NCI-H748 treated with DMSO at 0.1 percent for 48 hours (cell line): Measurements from ENCODE around the gene GNLY.

Source experiments
- DNase-seq: peaks from one replicate; lab custom pipeline; 2025; lab: John Stamatoyannopoulos, UW

Gene GNLY

DNA sequence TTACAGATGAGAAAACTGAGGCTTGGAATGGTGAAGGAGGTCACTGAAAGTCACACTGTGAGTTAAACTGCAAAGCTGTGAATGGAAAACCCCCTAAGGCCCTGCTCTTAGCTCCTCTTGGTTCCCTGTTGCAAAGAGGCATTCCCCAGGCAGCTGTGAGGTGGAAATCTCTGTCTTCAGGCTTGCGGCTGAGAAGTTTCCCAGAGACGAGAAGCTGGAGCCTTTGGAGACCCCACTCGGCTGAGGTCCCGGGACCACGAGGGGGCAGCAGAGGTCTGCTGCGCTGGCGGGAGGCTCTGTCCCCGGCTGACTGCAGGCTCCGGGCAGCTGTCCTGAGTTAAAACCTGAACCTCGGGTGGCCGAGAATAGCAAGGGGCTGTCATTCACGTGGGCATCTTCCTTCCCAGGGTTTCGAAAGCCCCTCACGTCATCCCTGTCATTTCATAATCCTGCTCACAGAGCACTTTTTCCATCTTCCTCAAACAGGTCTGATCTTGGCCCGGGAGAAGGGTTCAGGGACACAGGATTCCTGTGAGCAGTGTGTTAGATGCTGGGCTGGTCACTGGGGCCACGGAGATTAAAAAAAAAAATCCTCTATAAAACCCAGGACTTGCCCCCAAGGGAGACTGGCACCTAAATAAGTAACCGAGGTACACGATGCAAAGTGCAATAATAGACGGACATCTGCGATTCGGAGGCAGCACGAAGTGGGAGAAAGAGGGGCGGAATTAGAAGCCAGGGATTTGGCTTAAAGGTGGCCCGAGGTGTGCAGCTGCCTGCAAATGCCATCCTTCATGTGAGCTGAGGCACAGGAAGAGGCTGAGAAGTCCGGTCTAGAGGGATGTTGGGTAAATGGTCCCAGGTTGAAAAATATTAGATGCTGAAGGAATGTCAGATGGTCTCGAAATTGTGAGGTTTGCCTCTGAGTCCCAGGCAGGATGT is 35.0 kb downstream of the GNLY start:
- peak; percentile 10 for DNase-seq

- DNase-seq, result no peak
These were observed 35.8 kb downstream of the GNLY start for GRCh38 chr2:85729825-85730510.

DNA sequence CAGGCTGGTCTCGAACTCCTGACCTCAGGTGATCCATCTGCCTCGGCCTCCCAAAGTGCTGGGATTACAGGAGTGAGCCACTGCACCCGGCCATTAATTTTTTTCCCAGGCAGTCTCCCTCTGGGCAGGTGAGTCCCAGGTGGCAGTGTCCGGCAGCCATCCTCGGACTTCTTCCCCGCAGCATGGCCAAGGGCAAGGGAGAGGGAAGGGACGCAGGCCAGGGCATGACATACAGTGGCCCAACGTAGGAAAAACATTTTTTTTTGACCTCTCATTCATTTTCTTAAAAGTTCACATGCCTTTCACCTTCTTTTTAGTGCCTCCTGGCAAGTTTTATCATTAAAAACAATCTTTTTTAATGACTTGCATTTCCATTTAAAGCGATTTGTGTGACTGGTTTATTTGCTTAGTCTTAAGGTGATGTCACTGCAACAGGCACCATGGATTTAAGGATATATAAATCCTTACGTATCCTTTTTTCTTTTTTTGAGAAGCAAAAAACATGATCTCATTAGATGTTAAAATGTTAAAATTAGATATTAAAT is 36.6 kb downstream of the GNLY start:
- DNase-seq, result no peak

DNA sequence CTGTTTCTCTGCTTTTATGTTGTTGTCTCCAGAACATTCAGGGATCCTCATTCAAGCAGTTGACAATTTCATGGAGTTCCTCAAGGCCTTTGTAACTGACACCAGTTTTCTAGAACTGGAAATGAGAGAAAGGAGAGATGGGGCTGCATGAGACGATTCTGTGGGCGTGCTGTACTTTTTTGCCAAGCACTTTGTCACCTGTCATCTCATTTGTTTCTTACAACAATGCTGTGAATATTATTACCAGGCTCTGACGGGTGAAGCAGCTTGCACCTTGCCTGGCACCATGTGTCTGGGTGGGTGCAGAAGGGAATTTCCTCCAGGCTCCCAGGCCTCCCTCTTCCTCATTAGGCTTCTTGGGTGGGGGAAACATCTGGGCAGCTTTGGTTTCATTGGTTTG is 37.4 kb downstream of the GNLY start:
- DNase-seq, result no peak

DNA sequence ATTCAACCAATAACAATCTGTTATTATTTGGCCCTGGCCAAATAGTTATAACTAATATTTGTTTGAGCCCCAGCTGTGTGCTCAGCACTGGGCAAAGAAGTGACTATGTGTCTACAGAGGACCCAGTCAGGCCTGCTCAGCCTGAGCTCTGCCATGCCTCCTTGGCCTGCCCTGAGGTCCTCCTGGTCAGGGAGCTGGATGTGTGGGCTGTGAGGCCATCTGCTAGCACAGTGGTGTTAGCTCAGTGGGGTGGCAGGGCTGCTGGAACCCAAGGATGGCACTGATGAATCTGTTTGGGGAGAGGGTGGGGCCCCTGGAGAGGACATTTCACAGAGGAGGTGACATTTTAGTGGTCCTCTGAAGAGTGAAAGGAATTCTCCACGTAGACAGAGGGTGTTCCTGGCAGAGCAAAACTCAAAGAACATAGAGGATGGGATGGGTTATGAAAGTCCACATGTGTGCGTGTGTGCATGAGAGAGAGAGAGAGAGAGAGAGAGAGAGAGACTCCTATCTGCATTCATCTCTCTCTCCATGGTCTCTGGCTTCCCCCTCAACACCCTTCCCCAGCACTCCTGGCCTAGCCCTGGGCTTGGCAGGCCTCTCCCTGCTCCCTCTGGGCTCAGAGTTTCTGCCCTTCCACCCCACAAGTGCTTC is 38.4 kb downstream of the GNLY start:
- no peak for DNase-seq

DNA sequence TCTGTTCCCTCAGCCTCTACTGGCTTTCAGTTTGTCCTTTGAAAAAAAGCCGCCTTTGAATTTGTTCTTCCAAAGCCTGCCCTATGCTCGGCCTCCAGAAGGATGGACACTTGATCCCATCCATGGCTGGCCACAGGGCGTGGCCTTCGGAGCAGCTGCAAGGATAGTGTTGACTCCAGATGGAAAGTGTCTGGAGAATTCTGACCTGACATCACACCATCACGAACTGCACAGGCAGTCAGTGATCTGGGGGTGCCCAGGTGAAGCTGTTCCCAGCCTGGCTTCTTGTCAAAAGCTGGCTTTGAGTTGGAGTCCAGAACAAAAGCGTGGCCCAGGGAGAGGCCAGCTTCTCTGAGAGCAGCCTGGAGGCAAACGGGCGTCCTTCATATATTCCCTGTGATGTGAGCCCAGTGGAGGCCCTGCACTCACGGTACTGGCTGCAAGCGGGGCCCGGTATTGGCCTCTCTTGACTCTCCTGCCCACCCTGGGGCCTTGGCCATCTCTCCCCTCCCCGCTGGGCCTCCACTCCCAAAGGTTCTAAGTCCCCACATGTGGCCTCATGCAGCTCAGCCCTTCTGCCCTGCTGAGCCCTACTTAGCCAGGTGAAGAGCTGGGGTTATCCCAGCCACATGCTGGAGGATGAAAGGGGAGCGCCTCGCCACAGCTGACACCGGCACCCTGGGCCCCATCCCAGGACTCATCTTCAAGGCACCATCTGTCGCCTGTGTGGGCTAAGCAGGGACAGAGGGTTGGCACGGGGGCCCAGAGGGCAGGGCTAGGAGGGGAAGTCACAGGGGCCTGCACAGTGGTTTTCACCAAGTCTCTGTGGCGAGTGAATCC is 39.2 kb downstream of the GNLY start:
- DNase-seq, result no peak

DNA sequence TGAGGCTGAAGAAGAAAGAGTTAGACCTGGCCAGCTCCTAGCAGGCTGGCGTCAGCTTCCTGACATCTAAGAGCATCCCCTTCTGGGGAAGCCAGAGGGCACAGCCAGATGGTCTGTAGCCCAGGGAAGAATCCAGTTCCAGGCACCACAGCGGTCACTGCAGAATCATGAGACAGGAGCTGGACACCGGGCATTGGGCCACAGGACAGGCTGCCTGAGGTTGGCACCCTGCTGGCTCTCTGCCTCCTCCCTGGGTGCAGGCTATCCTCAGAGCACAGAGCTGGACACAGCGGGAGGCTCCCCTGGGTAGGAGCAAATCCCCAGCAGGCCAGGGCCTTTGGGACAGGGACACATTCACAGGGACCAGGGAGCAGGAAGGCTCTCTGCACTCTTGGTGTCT is 39.9 kb downstream of the GNLY start:
- DNase-seq, result no peak

GRCh38 chr2:85734942-85735608 is 40.9 kb downstream of the GNLY start:
- DNase-seq, result no peak

DNA sequence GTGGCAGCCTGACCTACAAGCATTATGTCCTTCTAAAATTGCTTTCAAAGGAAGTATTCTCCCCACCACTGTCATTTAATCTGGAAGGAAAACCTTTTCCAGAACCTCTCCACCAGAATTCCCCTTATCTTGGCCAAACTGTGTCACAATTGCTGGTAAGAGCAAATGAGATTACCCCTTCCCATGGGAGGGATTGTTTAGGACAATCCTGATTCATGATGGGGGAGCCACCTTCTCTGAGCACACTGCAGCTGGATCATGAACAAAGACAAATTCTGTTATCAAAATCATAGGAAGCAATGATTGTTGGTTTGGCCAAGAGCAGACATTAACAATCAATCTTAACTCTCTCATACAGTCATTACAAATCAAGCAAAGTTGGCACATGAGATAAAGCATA is 41.5 kb downstream of the GNLY start:
- DNase-seq, result no peak

- no peak for DNase-seq
These were observed 42.5 kb downstream of the GNLY start for GRCh38 chr2:85736456-85737355.

- no peak for DNase-seq
These were observed 43.3 kb downstream of the GNLY start for GRCh38 chr2:85737481-85737880.

DNA sequence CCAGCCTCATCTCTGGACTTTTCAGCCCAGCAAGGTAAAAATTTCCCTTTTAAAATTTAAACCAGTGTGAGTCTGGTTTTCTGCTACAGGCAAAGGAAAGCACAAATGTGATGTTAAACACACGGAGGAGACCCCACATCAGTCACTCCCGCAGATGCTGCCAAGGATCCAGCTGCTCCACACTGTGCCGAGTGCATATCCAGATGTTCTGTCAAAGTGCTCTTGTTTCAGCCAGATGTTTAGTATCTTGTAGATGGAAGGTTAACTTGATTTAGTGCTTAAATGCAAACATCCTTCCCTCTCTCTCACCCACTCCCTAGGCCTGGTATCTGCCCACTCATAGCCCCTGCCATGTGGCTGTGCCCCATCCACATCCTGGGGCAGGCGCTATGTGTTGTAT is 43.8 kb downstream of the GNLY start:
- no peak for DNase-seq

DNA sequence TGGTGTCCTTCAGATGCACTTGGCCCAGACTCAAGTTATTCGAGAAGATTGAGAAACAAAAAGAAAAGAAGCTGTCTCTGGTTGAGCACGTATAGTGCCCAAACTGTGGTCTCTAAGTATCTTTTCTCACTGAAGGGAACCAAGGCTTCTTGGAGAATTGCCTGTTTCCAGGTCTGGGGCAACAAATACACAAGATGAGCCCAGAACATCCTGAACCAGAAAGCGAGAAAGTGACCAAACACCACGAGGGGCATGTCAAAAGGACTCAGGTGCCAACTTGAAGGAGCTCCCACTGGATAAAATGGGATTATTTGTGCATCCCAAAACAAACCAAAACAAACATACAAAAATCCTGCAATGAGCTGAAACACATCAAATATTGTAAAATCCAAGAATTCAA is 46.0 kb downstream of the GNLY start:
- no peak for DNase-seq

DNA sequence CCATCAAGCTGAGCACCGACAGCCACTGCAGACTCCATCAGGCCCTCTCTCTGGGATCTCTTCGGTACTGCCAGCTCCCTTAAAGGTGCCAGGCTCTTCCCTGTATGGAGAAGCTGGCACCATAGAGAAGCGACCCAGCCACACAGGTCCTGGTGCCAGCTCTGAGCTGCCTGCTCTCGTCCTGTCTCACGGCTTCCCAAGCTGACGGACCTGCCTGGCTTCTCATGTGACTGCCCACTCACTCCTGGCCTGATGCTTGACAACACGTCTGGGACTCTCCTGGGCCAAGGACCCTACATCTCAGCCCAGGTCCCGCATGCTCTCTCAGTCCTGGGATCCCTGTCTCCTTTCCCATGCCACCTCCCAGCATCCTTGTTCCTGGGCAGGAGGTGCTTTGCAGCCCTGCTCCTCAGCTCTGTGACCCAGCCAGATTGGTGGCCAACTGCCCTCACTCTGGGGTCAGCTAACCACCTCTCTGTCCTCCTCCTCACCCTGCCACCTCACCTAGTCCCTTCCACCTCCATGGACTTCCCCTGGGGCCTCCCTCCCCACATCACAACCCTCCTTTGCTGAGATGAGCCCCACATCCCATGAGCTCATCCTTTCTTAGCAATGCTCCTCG is 47.2 kb downstream of the GNLY start:
- no peak for DNase-seq

DNA sequence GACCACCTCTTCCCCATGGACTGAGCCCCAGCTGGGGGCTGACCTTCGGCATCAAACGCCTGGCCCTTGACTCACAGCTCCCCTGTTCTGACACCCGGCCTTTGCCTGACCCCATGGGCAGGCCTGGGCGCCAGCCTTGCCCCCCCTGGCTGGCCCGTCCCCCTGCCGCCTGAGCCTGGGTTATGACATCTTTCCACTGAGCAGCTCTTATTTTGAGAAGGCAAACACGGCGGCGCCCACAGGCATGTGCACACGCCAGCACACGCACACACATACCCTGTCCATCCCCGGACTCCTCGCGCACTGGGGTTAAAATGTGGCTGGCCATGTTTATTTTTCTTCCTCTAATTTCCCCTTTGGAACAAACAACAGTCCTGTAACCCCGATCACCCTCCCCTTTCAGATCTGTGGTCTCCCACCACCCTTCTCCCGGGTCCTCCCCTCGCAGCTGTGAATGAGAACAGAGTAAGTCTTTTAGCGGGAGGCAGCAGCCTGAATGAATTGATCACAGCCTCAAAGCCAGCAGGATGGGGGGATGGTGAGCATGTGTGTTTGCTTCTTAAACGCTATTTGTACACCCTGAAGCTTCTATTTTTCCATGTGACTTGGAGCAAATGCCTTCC is 47.8 kb downstream of the GNLY start:
- peak; percentile 28 for DNase-seq

DNA sequence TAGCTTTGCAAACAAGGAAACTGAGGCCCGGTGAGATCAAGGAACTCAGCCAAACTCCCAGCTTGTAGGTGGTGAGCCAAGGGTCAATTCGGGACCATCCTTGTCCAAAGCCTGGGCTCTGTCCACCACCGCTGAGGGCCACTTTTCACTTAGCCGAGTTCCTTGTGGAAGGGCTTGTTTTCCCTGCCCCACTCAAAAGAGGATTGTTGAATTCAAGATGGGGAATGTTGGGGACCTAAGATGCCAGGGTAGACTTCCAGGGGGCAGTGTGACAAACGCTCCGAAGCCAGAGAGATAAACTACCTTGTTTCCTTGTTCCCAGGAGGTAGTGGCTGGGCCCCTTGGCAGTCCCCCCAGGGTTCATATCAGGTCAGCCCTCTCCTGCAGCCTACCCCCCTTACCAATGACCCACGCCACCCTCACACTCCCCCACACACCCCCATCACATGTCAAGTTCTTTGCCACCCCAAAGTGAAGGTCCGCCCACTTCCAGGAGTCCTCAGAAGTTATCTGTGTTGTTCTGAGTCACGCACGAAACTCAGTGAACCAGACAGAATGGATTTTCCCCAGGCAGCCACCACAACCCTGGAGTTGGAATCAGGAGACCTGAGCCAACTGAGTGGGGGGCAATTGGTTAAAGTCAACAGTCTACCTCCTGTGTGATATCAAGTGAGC is 49.3 kb downstream of the GNLY start:
- no peak for DNase-seq

GRCh38 chr2:85744055-85744454 is 49.9 kb downstream of the GNLY start:
- DNase-seq, result no peak

DNA sequence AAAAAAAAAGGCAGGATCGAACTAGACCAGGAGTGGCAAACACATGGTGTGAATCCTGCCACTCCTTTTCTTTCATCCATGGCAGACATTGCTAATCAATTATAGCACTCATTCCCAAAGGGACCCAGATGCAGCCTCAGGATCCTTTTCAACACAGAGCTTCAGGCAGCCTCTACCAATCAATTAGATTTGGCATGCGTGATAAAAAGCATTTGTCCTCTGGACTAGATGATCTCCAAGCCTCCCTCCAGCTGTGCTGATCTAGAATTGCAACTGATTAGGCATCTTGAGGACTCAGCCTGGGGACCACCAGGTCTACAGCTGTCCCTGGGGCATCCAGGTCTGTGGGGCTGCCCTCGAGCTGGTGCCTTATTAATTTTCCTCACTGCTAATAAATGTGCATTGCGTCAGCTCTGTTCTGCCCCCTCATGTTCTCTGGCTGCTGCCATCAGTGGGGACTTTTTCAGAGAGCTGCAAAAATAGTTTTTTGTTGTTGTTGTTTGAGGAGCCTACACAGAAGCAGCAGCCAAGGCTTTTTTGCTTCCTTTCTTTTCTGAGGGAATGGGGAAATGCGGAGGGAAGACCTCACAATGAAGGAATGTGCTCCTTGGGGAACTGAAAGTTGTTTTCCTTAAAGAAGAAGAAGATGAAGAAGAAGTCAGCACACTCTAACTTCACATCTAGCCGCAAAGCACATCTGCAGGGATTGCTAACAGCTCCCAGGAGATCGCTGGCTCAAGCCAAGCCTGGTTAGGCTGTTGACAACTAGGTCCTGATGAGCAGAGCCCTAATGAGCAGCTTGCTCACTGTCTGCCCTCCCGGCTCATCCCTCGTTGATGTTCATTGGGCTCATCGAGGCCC is 50.8 kb downstream of the GNLY start:
- no peak for DNase-seq
